ENCODE data around the gene SLC4A8.

SLC4A8 gene

DNA sequence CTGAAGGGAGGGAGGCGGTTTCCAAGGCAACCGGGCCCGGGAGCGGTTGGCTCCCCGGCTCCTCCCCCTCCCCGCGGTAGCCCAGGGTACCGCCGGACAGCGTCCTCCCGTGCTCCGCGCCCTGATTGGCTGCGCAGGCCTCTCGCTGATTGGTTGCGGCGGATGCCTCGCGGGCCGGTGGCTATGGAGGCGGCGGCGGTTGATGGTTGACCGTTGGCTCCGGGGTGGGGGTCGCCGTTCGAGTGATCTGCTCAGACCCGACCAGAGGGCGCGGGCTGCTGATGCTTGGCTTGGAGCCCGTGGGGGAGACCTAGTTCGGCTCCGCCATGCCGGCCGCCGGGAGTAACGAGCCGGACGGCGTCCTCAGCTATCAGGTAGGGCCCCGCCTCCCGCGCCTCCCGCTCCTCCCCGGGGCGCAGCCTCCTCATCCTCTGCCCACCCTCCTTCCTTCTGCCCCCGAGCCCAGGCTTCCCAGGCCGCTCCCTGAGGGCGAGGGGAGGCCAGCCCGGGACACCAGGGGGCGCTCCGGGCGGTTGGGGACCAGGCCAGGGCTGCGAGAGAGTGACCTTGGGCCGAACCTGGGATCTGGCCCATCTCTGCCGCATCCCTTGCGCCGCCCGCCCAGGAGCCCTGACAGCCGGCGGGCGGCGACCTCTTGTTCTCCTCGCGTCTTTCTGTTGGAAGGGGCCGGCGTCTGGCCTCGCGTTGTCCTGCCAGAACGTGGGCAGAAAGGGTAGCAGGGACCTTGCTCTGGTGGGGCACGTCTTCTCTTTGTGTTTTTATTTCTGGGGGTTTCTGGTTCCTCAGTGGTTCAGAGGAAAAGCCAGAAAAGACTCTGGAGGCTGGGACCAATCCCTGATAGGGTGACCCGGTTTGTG lies at the start of gene SLC4A8:
TSS of gene SLC4A8 (plus strand) at position 170 of the 878 bp plus-strand sequence. CDS start at position 327, 157 bp downstream.
- DNase-seq (ENCODE audit: low read depth in 2 of 3, low spot score in 1 of 3), result peak; percentile 61 to 79 (median 64)

DNA sequence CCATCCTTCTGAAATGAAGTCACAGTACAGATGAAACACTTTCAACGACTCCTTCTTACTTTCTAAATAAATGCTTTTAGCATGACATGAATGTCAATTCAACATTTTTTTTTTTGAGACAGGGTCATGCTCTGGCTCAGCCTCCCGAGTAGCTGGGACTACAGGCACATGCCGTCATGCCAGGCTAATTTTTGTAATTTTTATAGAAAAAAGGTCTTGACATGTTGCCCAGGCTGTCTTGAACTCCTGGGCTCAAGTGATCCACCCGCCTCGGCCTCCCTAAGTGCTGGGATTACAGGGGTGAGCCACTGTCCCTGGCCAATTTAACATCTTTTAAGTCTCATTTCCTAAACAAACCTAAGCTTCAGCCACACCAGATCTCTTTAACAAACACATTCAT lies 49.8 kb upstream of the SLC4A8 start:
- DNase-seq (ENCODE audit: low read depth in 2 of 3, low spot score in 1 of 3), result no peak

DNA sequence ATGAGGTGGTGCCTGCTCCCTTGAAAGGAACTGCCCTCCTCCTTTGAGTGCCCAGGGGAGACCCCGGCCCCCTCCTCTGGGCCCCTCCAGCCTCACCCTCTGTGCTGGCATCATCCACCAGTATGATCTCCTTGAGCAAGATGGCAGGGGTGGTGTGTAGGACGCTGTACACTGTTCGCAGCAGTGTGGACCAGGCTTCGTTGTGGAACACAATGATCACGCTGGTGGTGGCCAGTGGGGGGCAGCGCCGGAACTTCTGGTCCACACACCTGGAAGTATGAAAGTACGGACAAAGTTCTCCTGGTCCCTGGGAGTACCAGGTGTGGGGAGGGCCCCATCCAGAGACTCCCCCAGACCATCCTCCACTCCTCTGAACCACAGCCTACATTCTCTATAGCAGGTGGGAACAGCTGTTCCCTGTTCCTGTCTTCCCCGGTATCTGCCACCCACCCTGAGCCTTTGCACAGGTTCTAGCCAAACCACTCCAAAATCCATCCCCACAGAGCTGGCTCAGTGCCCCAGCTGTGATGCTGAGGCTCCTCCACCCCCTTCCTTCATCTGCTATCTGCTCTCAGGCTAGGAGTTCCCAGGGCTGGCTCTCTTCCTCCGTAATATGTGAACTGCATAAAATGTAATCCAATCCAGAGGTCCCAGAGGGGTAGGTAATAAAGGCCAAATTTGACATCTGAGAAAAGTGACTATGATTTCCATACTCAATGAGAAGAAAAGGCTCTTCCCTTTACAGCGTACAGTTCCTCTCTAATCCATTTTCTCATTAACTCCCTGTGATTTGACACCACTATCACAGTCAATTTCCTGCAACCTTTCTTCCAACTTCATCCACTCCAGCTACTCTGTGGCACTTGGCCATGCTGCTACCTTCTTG lies 47.3 kb upstream of the SLC4A8 start:
- DNase-seq (ENCODE audit: low read depth in 2 of 3, low spot score in 1 of 3), result no peak

GRCh38 chr12:51378749-51379148 lies 45.9 kb upstream of the SLC4A8 start:
- DNase-seq (ENCODE audit: low read depth in 2 of 3, low spot score in 1 of 3), result no peak

- no peak for DNase-seq (ENCODE audit: low read depth in 2 of 3, low spot score in 1 of 3)
These were observed 45.1 kb upstream of the SLC4A8 start for GRCh38 chr12:51379571-51379970.

DNA sequence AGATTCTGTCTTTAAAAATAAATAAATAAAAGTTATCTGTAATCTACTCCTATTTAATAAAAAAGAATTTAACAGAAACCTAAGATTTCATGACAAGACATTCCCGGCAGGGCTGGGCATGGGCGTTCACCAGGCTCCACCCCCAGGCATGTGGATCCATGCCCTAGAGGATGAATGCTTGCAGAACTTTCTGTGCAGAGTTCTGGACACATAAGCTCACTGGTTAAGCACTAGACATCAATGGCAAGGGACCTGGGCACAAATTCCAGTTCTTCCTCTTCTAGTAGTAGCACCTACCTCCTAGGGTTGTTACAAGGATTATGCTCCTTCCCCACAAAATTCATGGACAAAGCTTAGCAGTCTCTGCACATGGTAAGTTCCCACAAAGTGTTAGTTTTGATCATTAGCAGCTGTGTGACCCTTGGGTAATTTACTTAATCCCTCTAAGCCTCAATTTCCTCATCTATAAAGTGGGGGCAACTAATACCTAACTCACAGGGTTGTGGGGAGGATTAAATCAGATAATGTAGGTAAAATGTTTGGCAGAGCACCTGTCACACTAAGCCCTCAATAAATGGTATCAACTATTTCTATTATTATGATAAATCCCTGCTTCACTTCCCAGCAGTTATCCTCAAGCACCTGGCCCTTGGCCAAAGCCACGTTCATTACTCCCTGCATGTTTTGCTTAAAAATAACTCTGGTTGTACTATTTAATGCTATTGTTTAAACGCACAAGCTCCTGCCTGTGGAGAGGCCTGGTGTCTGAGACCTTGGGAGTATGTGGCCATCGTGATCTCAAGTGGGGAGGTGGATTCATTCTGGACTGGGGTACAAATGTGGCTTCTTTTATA lies 43.2 kb upstream of the SLC4A8 start:
- no peak for DNase-seq (ENCODE audit: low read depth in 2 of 3, low spot score in 1 of 3)

DNA sequence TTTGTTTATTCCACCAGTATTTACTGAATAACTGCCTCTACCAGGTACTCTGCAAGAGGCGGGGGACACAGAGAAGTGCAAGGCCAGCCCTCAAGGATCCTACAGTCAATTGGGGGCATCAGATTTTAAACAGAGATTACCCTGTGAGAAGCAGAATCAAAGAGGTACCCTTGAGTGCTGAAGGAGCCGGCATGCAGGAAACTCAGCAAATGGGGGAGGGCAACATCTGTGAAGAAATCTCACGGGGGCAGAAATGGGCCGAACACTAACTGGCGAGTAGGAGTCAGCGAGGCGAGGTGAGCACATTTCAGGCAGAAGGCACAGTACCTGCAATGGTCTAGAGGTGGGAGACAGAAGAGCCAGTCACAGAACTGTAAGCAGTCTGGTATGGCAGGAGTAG lies 42.5 kb upstream of the SLC4A8 start:
- no peak for DNase-seq (ENCODE audit: low read depth in 2 of 3, low spot score in 1 of 3)

DNA sequence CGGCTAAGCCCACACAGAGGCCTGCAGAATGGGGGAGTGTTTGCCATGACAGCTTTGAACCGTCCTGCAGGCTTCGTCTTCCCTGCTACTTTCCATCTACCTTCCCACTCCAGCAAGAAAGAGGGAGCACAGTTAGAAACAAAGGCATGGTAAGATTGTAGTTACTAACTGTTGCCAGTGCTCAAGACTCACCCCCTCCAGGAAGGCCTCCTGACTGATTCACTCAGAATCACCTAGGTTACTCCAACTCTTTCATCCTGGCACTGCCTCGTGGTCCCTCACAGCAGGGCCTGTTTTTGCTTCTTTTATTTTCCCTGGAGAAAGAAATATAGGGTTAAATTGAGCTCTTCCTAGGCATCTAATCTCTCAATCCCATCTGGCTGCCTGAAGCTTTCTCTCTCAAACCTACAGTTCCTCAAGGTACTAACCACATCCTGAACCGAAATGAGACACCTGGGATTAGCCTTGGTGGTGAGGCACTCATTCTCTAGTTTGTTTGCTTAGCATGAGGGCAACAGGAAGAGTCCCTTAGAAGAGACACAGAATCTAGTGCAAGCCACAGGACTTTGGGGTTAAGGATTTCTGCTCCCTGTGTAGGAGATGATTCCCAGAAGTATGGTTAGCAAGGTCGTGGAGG lies 41.2 kb upstream of the SLC4A8 start:
- DNase-seq (ENCODE audit: low read depth in 2 of 3, low spot score in 1 of 3), result no peak

- no peak for DNase-seq (ENCODE audit: low read depth in 2 of 3, low spot score in 1 of 3)
These were observed 38.3 kb upstream of the SLC4A8 start for GRCh38 chr12:51386351-51386750.

DNA sequence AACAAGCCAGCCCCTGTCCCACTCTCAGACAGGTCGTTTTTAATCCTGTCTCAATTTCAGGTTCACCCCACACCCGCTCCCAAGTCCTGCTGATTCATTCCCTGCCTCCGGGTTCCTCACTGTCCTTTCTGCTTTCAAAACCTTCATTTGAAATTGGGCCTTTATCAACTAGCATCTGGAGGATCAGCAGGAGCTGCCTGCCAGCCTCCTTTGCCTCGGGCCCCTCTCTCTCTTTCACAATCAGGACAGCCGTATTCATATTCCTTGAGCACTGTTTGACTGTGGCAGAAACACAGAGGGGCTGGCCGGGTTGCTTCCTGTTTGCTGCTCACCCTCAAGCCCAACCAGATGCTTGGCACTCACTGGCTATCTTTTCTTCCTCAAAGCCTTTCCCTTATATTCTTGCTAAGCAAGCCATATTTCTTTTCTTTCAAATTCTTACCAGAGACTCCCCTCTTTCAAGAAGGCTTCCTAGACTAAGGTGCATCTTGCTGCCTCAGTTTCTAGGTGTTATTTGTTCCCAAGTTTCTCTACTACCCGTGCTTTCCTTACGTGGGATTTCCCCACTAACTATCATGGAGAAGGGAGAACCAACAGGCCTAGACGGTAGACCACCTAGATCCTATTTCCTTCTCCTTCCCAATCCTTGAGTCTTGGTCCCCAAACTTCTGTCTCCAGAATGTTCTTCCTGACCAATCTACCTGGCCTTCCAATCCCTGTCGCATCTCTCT lies 36.4 kb upstream of the SLC4A8 start:
- DNase-seq (ENCODE audit: low read depth in 2 of 3, low spot score in 1 of 3), result no peak

DNA sequence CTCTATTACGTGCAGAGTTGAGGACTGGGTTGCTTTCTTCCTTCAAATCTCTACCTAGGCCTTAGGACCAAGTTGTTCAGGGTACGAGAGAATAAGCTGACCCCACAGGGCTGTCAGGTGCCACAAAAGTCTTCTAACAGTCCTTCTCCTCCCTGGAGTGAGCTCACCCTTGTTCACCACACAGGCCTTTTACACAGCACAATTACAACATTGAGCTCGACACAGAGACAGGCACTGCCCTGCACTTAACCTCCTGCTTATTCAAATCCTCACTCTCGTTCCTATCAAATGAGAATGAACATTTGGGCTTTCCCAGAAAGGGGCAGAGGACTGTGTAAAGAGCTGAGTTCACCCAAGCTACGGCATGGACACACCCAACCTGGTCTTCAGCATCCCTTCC lies 35.8 kb upstream of the SLC4A8 start:
- no peak for DNase-seq (ENCODE audit: low read depth in 2 of 3, low spot score in 1 of 3)

- DNase-seq (ENCODE audit: low read depth in 2 of 3, low spot score in 1 of 3), result no peak
These were observed 35.2 kb upstream of the SLC4A8 start for GRCh38 chr12:51389302-51389999.

DNA sequence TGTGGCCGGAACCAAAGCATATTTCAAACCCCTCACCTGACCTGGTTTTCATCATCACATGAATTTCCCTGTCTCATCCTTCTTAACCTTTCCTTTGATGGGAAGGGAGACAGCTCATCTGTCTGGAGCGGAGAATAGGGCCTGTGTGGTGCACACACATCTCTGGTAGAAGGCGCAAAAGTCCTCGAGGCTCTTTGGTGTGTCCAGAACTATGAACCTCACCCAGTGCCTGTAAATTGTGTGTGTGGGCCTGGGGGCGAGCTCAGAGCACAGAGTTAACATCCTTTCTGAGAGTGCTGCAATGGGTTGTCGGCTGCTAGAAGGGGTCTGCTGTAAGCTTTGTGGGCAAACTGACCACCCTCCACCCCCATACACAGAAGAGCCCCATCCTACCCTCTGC lies 34.2 kb upstream of the SLC4A8 start:
- no peak for DNase-seq (ENCODE audit: low read depth in 2 of 3, low spot score in 1 of 3)

DNA sequence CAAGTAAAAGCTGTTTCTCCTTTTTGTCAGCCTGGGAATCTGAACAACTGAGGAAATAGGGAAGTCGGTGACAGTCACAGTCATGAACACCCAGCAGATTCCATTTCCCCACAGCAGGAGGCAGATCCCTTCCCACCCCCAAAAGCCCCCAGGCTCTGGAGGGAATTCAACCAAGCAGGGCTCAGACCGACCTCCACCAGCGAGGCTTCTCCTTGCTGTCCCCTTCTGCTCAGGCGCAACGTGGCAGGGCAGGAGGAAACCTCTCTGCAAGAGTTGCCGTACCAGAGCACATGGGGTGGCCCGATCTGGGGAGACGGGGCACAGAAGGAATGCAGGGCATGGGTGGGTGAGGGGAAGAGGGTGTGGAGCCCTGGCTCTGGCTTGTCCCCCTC lies 33.7 kb upstream of the SLC4A8 start:
- DNase-seq (ENCODE audit: low read depth in 2 of 3, low spot score in 1 of 3), result no peak

GRCh38 chr12:51391283-51392123 lies 33.1 kb upstream of the SLC4A8 start, which contains the start of gene GALNT6:
Gene GALNT6, minus strand, starts transcription at chr12:51391406. Its CDS starts 11,625 bp downstream, at chr12:51379781.
- peak in 2 of 3 donors; percentile 46 to 61 for DNase-seq (ENCODE audit: low read depth in 2 of 3, low spot score in 1 of 3)

- DNase-seq (ENCODE audit: low read depth in 2 of 3, low spot score in 1 of 3), result no peak
These were observed 31.9 kb upstream of the SLC4A8 start for GRCh38 chr12:51392556-51393237.

DNA sequence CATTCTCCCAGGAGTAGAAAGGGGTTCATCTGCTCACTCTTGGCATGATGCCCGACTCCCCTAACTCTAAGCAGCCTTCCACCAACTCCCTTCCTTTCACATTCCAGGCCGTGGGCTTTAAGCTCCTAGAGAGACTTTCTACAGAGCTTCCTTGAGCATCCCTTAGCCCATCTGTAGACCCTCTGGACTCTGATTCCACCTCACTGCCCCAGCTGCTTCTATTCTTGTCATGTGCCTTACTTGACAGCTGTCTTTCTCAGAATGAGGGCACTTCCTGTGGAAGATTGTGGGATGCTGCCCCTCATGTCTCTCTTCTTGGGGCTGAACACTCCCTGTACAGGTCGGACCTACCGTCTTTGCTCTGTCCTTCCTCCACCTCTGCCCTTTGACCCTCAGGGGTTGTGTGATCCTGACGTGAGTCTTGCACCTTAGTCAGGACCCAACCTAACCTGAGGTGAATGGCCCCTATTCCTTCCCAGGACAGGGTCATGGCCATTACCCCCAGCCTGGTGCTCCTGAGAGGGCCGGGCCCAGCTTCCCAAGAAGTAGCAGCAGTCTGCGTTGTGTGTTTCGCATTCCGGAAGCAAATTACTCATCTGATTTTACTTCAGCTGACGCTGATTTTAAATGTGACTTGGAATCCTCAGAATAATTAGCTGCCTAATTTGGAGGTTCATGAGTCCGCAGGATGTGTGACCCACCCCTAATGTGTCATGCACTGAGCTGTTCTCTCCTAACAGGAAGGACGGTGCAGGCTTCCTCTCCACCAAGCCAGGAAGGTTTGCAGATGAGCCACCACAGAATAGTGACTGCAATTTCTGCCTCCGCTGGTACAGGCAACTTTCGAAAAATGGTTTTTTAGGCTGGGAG lies 30.7 kb upstream of the SLC4A8 start:
- peak in 2 of 3 donors; percentile 36 to 39 for DNase-seq (ENCODE audit: low read depth in 2 of 3, low spot score in 1 of 3)

All from stimulated activated CD4-positive, alpha-beta T cell treated with anti-CD3 and anti-CD28 coated beads, Interleukin-12 subunit alpha, Interleukin-12 subunit beta, amount 100 ng/mL, for 48 hours (primary cell).